Panc1 (cell line): ENCODE data around the gene PXYLP1.

Source experiments
- POLR2AphosphoS5 ChIP-seq: IDR thresholded peaks from 2 replicates; pipeline ENCODE4 v1.6.1; 2012; ENCODE audit warnings: mild to moderate bottlenecking, low read depth, low read length, moderate library complexity
- TCF7L2 ChIP-seq: IDR thresholded peaks from 2 replicates; pipeline ENCODE4 v1.6.1; 2011; ENCODE audit warnings: mild to moderate bottlenecking, low read depth, low read length, inconsistent platforms
- TF ChIP-seq, protein P1 (sequence below): fragments of 450-650 bp; IDR thresholded peaks from 2 replicates; pipeline ENCODE4 v1.5.1; 2017; ENCODE audit warnings: mild to moderate bottlenecking

DNA sequence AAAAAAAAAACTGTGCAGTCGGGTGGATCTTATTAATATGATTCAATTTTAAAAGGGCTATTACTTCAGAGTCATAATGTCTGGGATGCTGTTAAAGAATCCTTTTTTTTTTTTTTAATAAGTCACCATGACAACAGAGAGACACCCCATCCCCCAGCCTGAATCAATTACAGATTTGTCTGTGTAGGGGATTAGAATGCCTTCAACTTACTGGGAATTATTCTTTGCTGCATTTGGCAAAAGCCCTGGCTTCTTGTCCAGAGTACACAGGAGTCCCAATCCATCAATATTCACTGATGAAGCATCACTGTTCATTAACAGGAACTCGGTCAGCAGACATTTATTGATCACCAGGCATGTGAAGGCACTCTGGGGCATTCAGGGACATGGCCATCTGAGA, 12.7 kb upstream of the PXYLP1 start:
- TF ChIP-seq, protein P1, sequence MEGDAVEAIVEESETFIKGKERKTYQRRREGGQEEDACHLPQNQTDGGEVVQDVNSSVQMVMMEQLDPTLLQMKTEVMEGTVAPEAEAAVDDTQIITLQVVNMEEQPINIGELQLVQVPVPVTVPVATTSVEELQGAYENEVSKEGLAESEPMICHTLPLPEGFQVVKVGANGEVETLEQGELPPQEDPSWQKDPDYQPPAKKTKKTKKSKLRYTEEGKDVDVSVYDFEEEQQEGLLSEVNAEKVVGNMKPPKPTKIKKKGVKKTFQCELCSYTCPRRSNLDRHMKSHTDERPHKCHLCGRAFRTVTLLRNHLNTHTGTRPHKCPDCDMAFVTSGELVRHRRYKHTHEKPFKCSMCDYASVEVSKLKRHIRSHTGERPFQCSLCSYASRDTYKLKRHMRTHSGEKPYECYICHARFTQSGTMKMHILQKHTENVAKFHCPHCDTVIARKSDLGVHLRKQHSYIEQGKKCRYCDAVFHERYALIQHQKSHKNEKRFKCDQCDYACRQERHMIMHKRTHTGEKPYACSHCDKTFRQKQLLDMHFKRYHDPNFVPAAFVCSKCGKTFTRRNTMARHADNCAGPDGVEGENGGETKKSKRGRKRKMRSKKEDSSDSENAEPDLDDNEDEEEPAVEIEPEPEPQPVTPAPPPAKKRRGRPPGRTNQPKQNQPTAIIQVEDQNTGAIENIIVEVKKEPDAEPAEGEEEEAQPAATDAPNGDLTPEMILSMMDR, result no peak
- TF ChIP-seq POLR2AphosphoS5 (no peak), TCF7L2 (no peak)
